ENCODE measurements around the gene SERPINA4.

The SERPINA4 gene

GRCh38 chr14:94542111-94542810 lies 19.0 kb upstream of the SERPINA4 start:
- in situ Hi-C loops (cut with MboI; ENCODE audit: low sequenced_read_pairs) = no loop called here

GRCh38 chr14:94542811-94543440 lies 18.3 kb upstream of the SERPINA4 start:
- in situ Hi-C loops (cut with MboI; ENCODE audit: low sequenced_read_pairs) = no loop called here

- in situ Hi-C loops (cut with MboI; ENCODE audit: low sequenced_read_pairs) = no loop called here
These were observed 17.7 kb upstream of the SERPINA4 start for GRCh38 chr14:94543449-94544124.

GRCh38 chr14:94544726-94545125 lies 16.5 kb upstream of the SERPINA4 start:
- in situ Hi-C loops (cut with MboI; ENCODE audit: low sequenced_read_pairs) = no loop called here

- in situ Hi-C loops (cut with MboI; ENCODE audit: low sequenced_read_pairs) = no loop called here
These were observed 16.0 kb upstream of the SERPINA4 start for GRCh38 chr14:94545131-94545841.

GRCh38 chr14:94547151-94547680 lies 14.0 kb upstream of the SERPINA4 start:
- in situ Hi-C loops (cut with MboI; ENCODE audit: low sequenced_read_pairs) = no loop called here

GRCh38 chr14:94547726-94548125 lies 13.5 kb upstream of the SERPINA4 start:
- in situ Hi-C loops (cut with MboI; ENCODE audit: low sequenced_read_pairs) = no loop called here

- in situ Hi-C loops (cut with MboI; ENCODE audit: low sequenced_read_pairs) = no loop called here
These were observed 12.9 kb upstream of the SERPINA4 start for GRCh38 chr14:94548131-94548998.

- in situ Hi-C loops (cut with MboI; ENCODE audit: low sequenced_read_pairs) = no loop called here
These were observed 11.9 kb upstream of the SERPINA4 start for GRCh38 chr14:94548999-94549985.

GRCh38 chr14:94550041-94550440 lies 11.2 kb upstream of the SERPINA4 start:
- in situ Hi-C loops (cut with MboI; ENCODE audit: low sequenced_read_pairs) = no loop called here

- in situ Hi-C loops (cut with MboI; ENCODE audit: low sequenced_read_pairs) = no loop called here
These were observed 5.3 kb upstream of the SERPINA4 start for GRCh38 chr14:94555991-94556390.

- in situ Hi-C loops (cut with MboI; ENCODE audit: low sequenced_read_pairs) = no loop called here
These were observed 3.9 kb upstream of the SERPINA4 start for GRCh38 chr14:94557327-94557726.

- in situ Hi-C loops (cut with MboI; ENCODE audit: low sequenced_read_pairs) = no loop called here
These were observed 2.4 kb upstream of the SERPINA4 start for GRCh38 chr14:94558842-94559241.

GRCh38 chr14:94559638-94560290 lies 1.5 kb upstream of the SERPINA4 start:
- in situ Hi-C loops (cut with MboI; ENCODE audit: low sequenced_read_pairs) = no loop called here

- in situ Hi-C loops (cut with MboI; ENCODE audit: low sequenced_read_pairs) = no loop called here
These were observed 964 bp upstream of the SERPINA4 start for GRCh38 chr14:94560291-94560665.

- in situ Hi-C loops (cut with MboI; ENCODE audit: low sequenced_read_pairs) = no loop called here
These were observed 391 bp downstream of the SERPINA4 start for GRCh38 chr14:94561656-94562010.

- in situ Hi-C loops (cut with MboI; ENCODE audit: low sequenced_read_pairs) = no loop called here
These were observed 780 bp downstream of the SERPINA4 start for GRCh38 chr14:94562022-94562421.

- in situ Hi-C loops (cut with MboI; ENCODE audit: low sequenced_read_pairs) = no loop called here
These were observed 2.0 kb downstream of the SERPINA4 start for GRCh38 chr14:94562941-94563883.

Measured in HL-60/S4 treated with phorbol 12-myristate 13-acetate at 8.2 ng/mL for 4 days and 3 days (cell line).